HG03025 (cell line): Measurements from ENCODE around the gene FFAR4.

ENCODE experiments used
- ATAC-seq: cut with Tn5 transposase; IDR thresholded peaks from one replicate; pipeline ENCODE4 v1.9.1; 2021; ENCODE audit warnings: mild to moderate bottlenecking, moderate library complexity; ENCODE audit not compliant: unreplicated experiment, low FRiP score

The FFAR4 gene

DNA sequence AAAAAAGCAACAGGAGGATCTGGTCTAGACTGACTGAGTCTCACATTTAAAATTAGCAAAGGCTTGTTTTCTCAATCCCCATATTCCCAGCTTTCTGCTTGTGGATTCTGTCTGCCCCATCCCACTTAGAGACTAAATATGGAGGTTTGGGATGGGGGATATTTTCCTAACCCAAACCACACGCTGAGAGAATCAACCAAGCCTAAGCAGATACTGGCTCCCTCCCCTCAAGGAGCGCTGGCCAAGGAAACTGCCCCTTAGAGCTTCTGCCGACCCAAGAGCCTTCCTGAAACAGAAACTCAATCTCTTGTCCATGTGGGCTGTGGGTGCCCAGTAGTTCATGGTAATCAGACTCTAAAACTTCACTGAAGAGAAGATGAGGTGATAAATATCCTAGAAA lies 3.9 kb downstream of the FFAR4 start:
- no peak for ATAC-seq

DNA sequence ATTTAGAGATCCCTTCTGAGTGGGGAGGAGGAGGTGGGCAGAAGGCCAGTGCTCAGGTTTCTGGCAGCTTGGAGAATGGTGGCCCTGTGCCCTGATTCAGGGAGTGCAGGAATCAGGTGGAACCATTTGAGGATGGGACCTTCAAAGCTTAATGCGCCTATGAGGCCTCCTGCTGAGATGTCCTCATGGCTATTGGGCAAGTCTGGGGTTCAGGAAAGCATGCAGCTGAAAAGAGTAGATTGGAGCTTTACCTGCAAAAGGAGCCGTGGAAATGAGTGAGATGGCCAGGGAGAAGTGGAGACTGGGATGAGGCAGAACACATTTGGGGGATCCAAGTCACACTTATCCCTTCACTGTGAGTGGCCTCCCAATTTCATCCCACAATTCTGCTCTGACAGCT lies 6.1 kb downstream of the FFAR4 start:
- no peak for ATAC-seq

- no peak for ATAC-seq
Observed at GRCh38 chr10:93573051-93573909, 6.8 kb downstream of the FFAR4 start.

GRCh38 chr10:93573924-93574323 lies 7.5 kb downstream of the FFAR4 start:
- ATAC-seq: no peak

- ATAC-seq: no peak
Observed at GRCh38 chr10:93576888-93577287, 10.4 kb downstream of the FFAR4 start.

DNA sequence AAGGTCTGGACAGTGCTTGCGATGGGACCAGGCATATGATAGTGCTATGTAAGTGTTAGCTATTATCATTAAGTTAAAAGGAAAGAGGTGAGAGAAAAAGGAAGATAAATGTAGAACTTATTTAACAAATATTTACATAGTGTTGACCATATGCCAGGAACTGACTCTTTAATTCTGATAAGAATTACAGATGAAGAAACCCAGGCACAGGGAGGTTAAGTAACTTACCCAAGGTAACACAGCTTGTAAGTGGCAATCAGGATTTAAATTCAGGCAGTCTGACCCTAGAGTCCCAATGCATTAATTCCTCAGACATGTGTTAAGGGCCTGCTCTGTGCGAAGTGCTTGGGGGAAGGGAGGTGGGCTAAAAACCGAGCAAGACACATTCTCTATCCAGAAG lies 11.1 kb downstream of the FFAR4 start:
- ATAC-seq: no peak

- no peak for ATAC-seq
Observed at GRCh38 chr10:93579089-93579488, 12.6 kb downstream of the FFAR4 start.

GRCh38 chr10:93579985-93580711 lies 13.7 kb downstream of the FFAR4 start:
- ATAC-seq: no peak

- ATAC-seq: no peak
Observed at GRCh38 chr10:93580828-93581227, 14.4 kb downstream of the FFAR4 start.

DNA sequence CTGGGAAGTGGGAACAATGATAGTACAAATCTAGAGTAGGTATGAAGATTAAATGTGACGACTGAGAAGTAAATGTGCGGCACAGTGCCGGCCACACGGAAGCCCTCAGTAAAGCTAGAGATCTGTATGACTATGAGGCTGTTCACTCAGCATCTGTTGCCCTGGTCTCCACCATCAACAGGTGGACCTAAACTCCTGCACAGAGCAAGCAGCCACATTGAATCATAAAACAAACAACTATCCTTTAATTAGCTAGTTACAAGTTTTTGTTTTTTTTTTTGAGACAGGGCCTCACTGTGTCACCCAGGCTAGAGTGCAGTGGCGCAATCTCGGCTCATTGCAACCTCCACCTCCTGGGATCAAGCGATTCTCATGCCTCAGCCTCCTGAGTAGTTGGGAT lies 18.0 kb downstream of the FFAR4 start:
- no peak for ATAC-seq

DNA sequence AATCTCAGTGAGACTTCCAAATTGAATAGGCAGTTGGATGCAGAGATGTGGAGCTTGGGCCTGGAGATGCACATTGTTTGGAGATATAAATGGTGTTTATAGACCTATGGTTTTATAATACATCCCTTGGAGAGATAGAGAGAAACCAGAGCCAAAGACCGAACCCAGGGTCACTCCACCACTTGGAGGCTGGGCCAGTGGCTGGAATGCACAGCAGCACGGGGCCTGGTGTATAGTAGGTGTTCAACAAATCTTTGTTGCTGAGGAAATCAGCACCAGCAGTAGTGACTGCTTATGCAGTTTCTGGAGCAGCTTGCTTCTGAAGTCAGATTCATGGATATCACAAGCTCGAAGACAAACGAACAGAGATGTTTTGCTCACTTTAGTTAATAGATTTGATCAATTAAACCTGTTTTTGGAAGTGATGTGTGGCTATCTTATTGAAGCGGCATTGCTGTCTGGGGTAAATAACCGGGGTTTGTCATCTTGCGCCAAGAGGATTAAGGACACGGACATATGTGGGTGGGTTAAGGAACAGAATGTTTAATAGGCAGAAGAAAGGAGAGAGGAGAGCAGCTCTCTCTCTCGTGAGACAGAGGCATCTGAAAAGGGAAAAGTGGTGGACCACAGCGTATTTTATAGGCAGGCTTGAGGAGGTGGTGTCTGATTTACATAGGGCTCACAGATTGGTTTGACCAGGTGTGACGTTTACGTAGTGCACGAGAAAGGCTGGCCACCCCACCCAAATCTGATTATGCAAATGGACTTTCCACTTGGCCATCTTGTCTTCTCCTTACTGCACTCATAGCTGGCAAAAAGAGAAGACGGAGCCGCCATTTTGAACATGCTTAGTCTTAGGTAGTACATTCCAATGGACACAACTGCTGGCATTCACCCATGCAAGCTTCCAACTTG lies 23.4 kb downstream of the FFAR4 start:
- no peak for ATAC-seq

GRCh38 chr10:93590638-93591037 lies 24.2 kb downstream of the FFAR4 start:
- no peak for ATAC-seq

DNA sequence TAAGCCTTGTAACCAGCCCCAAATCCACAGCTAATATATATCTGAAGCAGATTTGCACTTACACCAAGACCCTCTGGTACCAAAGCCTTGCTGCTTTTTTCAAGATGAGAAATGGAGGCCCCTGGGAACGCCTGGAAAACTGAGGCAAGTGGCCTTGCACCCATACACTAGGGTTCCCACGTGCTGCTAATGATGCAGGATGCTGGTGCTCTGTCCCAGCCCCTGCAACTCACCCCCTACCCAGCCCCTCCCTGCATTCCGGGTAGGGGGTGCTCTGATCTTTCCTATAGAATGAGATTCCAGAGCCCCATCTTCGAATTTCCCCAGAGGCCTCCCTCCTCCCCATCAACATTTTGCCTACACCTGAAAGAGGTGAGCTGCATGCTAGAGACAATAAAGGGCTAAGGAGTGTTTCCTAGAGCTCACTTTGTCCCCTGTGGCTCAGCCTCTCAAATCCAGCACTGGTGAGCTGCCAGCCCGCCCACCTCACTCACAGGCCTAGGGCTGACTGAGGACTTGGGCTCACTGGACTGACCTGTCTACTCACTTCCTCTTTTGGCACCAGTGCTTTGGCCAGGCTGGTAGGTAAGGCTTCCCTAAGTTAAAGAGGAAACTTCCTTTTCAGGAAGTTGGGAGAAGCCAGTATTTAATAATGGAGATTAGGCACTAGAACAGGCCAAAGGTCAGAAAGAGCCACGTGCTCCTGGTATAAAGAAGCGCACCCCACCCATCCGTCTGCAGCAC lies 24.8 kb downstream of the FFAR4 start:
- ATAC-seq: no peak

- ATAC-seq: no peak
Observed at GRCh38 chr10:93593254-93593653, 26.8 kb downstream of the FFAR4 start.

GRCh38 chr10:93593749-93594148 lies 27.3 kb downstream of the FFAR4 start:
- ATAC-seq: no peak

DNA sequence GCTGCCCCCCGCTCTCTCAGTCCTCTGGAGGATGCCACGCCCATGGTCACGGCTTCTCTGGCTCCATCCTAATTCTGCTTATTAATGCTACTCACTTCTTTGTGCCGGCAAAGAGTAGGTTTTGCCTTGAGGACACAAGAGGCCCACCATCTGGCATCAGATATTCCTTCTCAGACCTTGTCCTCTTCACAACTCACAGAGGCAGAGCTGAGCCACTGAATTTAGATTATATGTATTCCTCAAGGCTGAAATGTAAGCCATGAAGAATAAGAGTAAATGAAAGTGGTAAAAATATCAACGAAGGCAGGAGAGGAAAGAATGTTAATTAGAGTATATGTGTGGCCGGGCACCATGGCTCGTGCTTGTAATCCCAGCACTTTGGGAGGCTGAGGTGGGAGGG lies 28.1 kb downstream of the FFAR4 start:
- ATAC-seq: no peak

GRCh38 chr10:93595378-93596161 lies 29.1 kb downstream of the FFAR4 start:
- no peak for ATAC-seq

DNA sequence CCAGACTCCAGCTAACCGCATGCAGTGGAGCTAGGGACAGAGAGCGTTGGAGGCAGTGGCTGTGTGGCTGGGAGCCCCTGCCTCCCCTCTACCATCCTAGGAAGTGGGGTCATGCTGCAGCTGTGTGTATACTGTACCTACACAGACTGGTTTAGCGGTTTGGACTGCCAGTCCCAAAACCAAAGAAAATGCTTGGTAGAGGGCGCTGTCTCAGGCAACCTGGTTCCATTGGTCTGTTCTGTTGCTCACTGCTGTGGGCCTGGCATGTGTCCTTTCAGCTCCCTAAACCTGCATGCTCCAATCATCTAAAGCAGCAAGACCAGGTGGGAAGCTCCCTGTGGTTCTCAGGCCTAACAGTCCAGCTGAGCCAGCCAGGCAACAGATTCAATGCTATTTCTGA lies 30.1 kb downstream of the FFAR4 start:
- ATAC-seq: no peak

- no peak for ATAC-seq
Observed at GRCh38 chr10:93597075-93597599, 30.7 kb downstream of the FFAR4 start.
